WTC11 (cell line): Measurements from ENCODE around the gene AMIGO3. TPM values are rescaled to one million over a fixed set of nuclear protein-coding genes. Genes with fewer than 3 reads are reported as not detected.
A peak's percentile ranks its signal among the peaks of the same experiment; 100 is the strongest.

Source experiments
- ATAC-seq: fragments of 200-7000 bp; cut with Tn5 transposase; 2 replicates; pipeline ENCODE4 v1.10.0; 2021; ENCODE audit warnings: mild to moderate bottlenecking, moderate library complexity
- CTCF ChIA-PET: fragments of 300-600 bp; sonication (Branson Sonifier 250); formaldehyde crosslinking; loops from one replicate; lab custom pipeline; 2021; ENCODE audit warnings: antibody characterized with exemption; lab: Charles Lee
- POLR2A ChIA-PET: fragments of 350-600 bp; sonication (Branson Sonifier 250); formaldehyde crosslinking; loops from one replicate; lab custom pipeline; 2021; ENCODE audit warnings: antibody characterized with exemption; lab: Charles Lee
- DNase-seq: peaks from one replicate; pipeline ENCODE4 v3.0.0; 2021; ENCODE audit warnings: low spot score
- H3K27ac Mint-ChIP-seq: 2 replicates; pipeline ENCODE4 v1.8.0; 2021; ENCODE audit warnings: mixed read lengths
- H3K27me3 Mint-ChIP-seq: 2 replicates; pipeline ENCODE4 v1.8.0; 2021; ENCODE audit warnings: low read depth, mild to moderate bottlenecking, moderate library complexity, mixed read lengths
- H3K36me3 Mint-ChIP-seq: 2 replicates; pipeline ENCODE4 v1.8.0; 2021; ENCODE audit warnings: mixed read lengths
- H3K4me1 Mint-ChIP-seq: 2 replicates; pipeline ENCODE4 v1.8.0; 2022; ENCODE audit warnings: mixed read lengths
- H3K4me3 Mint-ChIP-seq: 2 replicates; pipeline ENCODE4 v1.8.0; 2021; ENCODE audit warnings: mild to moderate bottlenecking, moderate library complexity, mixed read lengths
- H3K9me3 Mint-ChIP-seq: 2 replicates; pipeline ENCODE4 v1.8.0; 2021; ENCODE audit warnings: mixed read lengths
- AR ChIP-seq: fragments of 250-450 bp; sonication (Bioruptor Pico); IDR thresholded peaks from 2 replicates; pipeline ENCODE4 v1.9.0; 2021; ENCODE audit warnings: mild to moderate bottlenecking
- ATF3 ChIP-seq: sonication (generic); formaldehyde crosslinking; conservative IDR thresholded peaks from 2 replicates; pipeline ENCODE4 v1.8.1; 2022; ENCODE audit warnings: mild to moderate bottlenecking, missing genetic modification reagents
- CTCF ChIP-seq: fragments of 200-600 bp; IDR thresholded peaks from 2 replicates; pipeline ENCODE4 v1.8.0; 2022; ENCODE audit warnings: antibody characterized with exemption
- E2F5 ChIP-seq: sonication (generic); formaldehyde crosslinking; IDR thresholded peaks from 2 replicates; pipeline ENCODE4 v1.8.1; 2022; ENCODE audit warnings: mild to moderate bottlenecking, moderate library complexity, missing genetic modification reagents
- ERG ChIP-seq: fragments of 250-450 bp; sonication (Bioruptor Pico); IDR thresholded peaks from 2 replicates; pipeline ENCODE4 v1.8.0; 2021; ENCODE audit warnings: mild to moderate bottlenecking
- FOXP4 ChIP-seq: sonication (generic); formaldehyde crosslinking; IDR thresholded peaks from 2 replicates; pipeline ENCODE4 v1.8.0; 2022; ENCODE audit warnings: mild to moderate bottlenecking, missing genetic modification reagents
- HMGA2 ChIP-seq: fragments of 250-450 bp; sonication (Bioruptor Pico); IDR thresholded peaks from 2 replicates; pipeline ENCODE4 v1.4.0; 2021; ENCODE audit warnings: mild to moderate bottlenecking, moderate library complexity
- MYBL2 ChIP-seq: sonication (generic); formaldehyde crosslinking; IDR thresholded peaks from 2 replicates; pipeline ENCODE4 v1.8.1; 2023; ENCODE audit warnings: mild to moderate bottlenecking, moderate library complexity, missing genetic modification reagents
- NR3C1 ChIP-seq: sonication (generic); formaldehyde crosslinking; conservative IDR thresholded peaks from 2 replicates; pipeline ENCODE4 v1.8.1; 2023; ENCODE audit warnings: low read depth, mild to moderate bottlenecking, missing genetic modification reagents
- SOX15 ChIP-seq: fragments of 250-450 bp; sonication (Bioruptor Pico); IDR thresholded peaks from 2 replicates; pipeline ENCODE4 v1.9.0; 2021; ENCODE audit warnings: mild to moderate bottlenecking
- SP1 ChIP-seq: sonication (generic); formaldehyde crosslinking; conservative IDR thresholded peaks from 2 replicates; pipeline ENCODE4 v1.8.1; 2022; ENCODE audit warnings: missing genetic modification reagents
- STAT6 ChIP-seq: sonication (generic); formaldehyde crosslinking; conservative IDR thresholded peaks from 2 replicates; pipeline ENCODE4 v1.8.1; 2023; ENCODE audit warnings: mild to moderate bottlenecking, low read depth, missing genetic modification reagents, moderate library complexity
- ZMAT4 ChIP-seq: fragments of 250-450 bp; sonication (Bioruptor Pico); IDR thresholded peaks from 2 replicates; pipeline ENCODE4 v1.9.0; 2021; ENCODE audit warnings: mild to moderate bottlenecking
- ZNF121 ChIP-seq: sonication (generic); formaldehyde crosslinking; IDR thresholded peaks from 2 replicates; pipeline ENCODE4 v1.8.0; 2023; ENCODE audit warnings: missing genetic modification reagents
- ZNF232 ChIP-seq: sonication (generic); formaldehyde crosslinking; IDR thresholded peaks from 2 replicates; pipeline ENCODE4 v1.8.0; 2022; ENCODE audit warnings: mild to moderate bottlenecking, missing genetic modification reagents
- ZNF263 ChIP-seq: sonication (generic); formaldehyde crosslinking; IDR thresholded peaks from 2 replicates; pipeline ENCODE4 v1.8.1; 2022; ENCODE audit warnings: low read depth, mild to moderate bottlenecking, moderate library complexity, missing genetic modification reagents
- ZNF396 ChIP-seq: fragments of 250-450 bp; sonication (Bioruptor Pico); IDR thresholded peaks from 2 replicates; pipeline ENCODE4 v1.8.0; 2021; ENCODE audit warnings: mild to moderate bottlenecking, moderate library complexity, borderline replicate concordance
- ZNF423 ChIP-seq: fragments of 250-450 bp; sonication (Bioruptor Pico); IDR thresholded peaks from 2 replicates; pipeline ENCODE4 v2.1.2; 2022; ENCODE audit warnings: mild to moderate bottlenecking, moderate library complexity
- ZSCAN18 ChIP-seq: fragments of 250-450 bp; sonication (Bioruptor Pico); IDR thresholded peaks from 2 replicates; pipeline ENCODE4 v2.1.2; 2022; ENCODE audit warnings: mild to moderate bottlenecking, moderate library complexity
- total RNA-seq: library from RNA; stranded (reverse); gene quantifications from 3 replicates; pipeline ENCODE4 v1.2.3, GENCODE V29; 2021

AMIGO3 gene
- total RNA-seq, 1 experiment from 2014 or later, result 3.9 TPM

- no peaks in the 10 kb centered on the region for H3K9me3 Mint-ChIP-seq
- peak within 1 kb of the TSS; percentile 84 for H3K27ac Mint-ChIP-seq
- ChIA-PET CTCF (interaction anchor here (0.6 to 1.0 kb wide), 3 partner anchors 12 to 178 kb away, joined by 3 read pairs; no protein-coding TSS in a partner anchor), POLR2A (no interaction called here)
- peak; percentile 95 for DNase-seq
- H3K4me3 Mint-ChIP-seq, result peak within 1 kb of the TSS; percentile 98
- H3K27me3 Mint-ChIP-seq, result no peaks in the 10 kb centered on the region
- peak; percentile 28 for ATAC-seq
- H3K36me3 Mint-ChIP-seq, result peaks cover 4% of the 10 kb centered on the region
- H3K4me1 Mint-ChIP-seq, result peaks cover 21% of the 10 kb centered on the region
- no peak for TF ChIP-seq SOX15 (CRISPR knock-in tag)
- TF ChIP-seq ZNF121 (CRISPR knock-in tag), result no peak
- no peak for TF ChIP-seq STAT6 (CRISPR knock-in tag)
- TF ChIP-seq ZNF396, result no peak
- TF ChIP-seq CTCF, result no peak
- TF ChIP-seq ATF3 (CRISPR knock-in tag), result no peak
- 0 out of 2 replicates have a peak, but pooled peaks have one; percentile 51 for TF ChIP-seq ZNF232
- TF ChIP-seq ZMAT4 (CRISPR knock-in tag), result no peak
- TF ChIP-seq ZNF263 (CRISPR knock-in tag), result no peak
- no peak for TF ChIP-seq HMGA2 (CRISPR knock-in tag)
- no peak for TF ChIP-seq AR (CRISPR knock-in tag)
- no peak for TF ChIP-seq ZNF423 (CRISPR knock-in tag)
- 0 out of 2 replicates have a peak, but pooled peaks have one; percentile 65 for TF ChIP-seq NR3C1
- TF ChIP-seq E2F5, result peak; percentile 71; the same call in 1 of the 2 replicates
- peak; percentile 79 for TF ChIP-seq FOXP4 (CRISPR knock-in tag)
- peak; percentile 89 for TF ChIP-seq MYBL2
- no peak for TF ChIP-seq ZSCAN18 (CRISPR knock-in tag)
- peak; percentile 88 for TF ChIP-seq SP1 (CRISPR knock-in tag)
- TF ChIP-seq ERG (CRISPR knock-in tag), result no peak
Observed at GRCh38 chr3:49689046-49689907, 30.2 kb downstream of the AMIGO3 start, which contains the start of the genes MST1 and RNF123. MST1 (minus strand) TSS chr3:49689474; CDS start chr3:49688691, 783 bp downstream. RNF123 (plus strand) TSS chr3:49689557; CDS start chr3:49691166, 1,609 bp downstream.
